Sigmoid colon (tissue), 7 donors: ENCODE data around the gene RTTN. TPM values are rescaled to one million over a fixed set of nuclear protein-coding genes. Genes with fewer than 3 reads are reported as not detected.

ENCODE experiments used
- DNase-seq: peaks from one replicate; pipeline ENCODE4 v3.0.0-alpha.2; 2019
- H3K27ac ChIP-seq, 4 donors: fragments of 200-600 bp; sonication (generic); one replicate each; pipeline ENCODE4 v1.5.1; 2016 to 2019; ENCODE audit warnings: mild to moderate bottlenecking in 1 of 4
- H3K27me3 ChIP-seq, 3 donors: fragments of 200-600 bp; sonication (generic); one replicate each; pipeline ENCODE4 v1.5.1; 2019; ENCODE audit warnings: mild to moderate bottlenecking in 1 of 3
- H3K36me3 ChIP-seq, 4 donors: fragments of 200-600 bp; sonication (generic); one replicate each; pipeline ENCODE4 v1.5.1; 2016 to 2019
- H3K4me1 ChIP-seq, 4 donors: fragments of 200-600 bp; sonication (generic); one replicate each; pipeline ENCODE4 v1.5.1; 2017 to 2019
- H3K4me3 ChIP-seq, 4 donors: fragments of 200-600 bp; sonication (generic); one replicate each; pipeline ENCODE4 v1.5.1; 2017 to 2019; ENCODE audit warnings: mild to moderate bottlenecking in 2 of 4, moderate library complexity in 1 of 4
- H3K9me3 ChIP-seq, 4 donors: fragments of 200-600 bp in 3 of 4; sonication (generic) in 3 of 4; one replicate each; pipeline versions ENCODE4 v1.5.1 to v1.6.1; 2013 to 2019
- CTCF ChIP-seq, 4 experiments: fragments of 450-650 bp in 3 of 4; fragments of 200-600 bp in 1 of 4; IDR thresholded peaks; one replicate each; pipeline ENCODE4 v1.5.1; 2016 to 2019; ENCODE audit warnings: antibody characterized with exemption in 4 of 4, mild to moderate bottlenecking in 3 of 4, moderate library complexity in 2 of 4
- EP300 ChIP-seq, 4 donors: sonication (generic); formaldehyde crosslinking; IDR thresholded peaks; one replicate each; pipeline ENCODE4 v1.6.1; 2017; ENCODE audit warnings: antibody characterized with exemption in 4 of 4
- POLR2A ChIP-seq, 2 donors: fragments of 450-650 bp; IDR thresholded peaks; one replicate each; pipeline ENCODE4 v1.6.1; 2016; ENCODE audit warnings: antibody characterized with exemption in 2 of 2, mild to moderate bottlenecking in 2 of 2, moderate library complexity in 2 of 2
- POLR2AphosphoS5 ChIP-seq, 4 donors: sonication (generic); formaldehyde crosslinking; IDR thresholded peaks; one replicate each; pipeline ENCODE4 v1.6.1; 2017; ENCODE audit warnings: antibody characterized with exemption in 4 of 4
- WGBS, 2 donors: extraction: QIAGEN DNeasy Blood & Tissue Kit; methylation state at CpG; one replicate each; pipeline ENCODE4 v1.1.7; 2013; 5-methylcytosine and 5-hydroxymethylcytosine counted together
- intact Hi-C: fragments of 100-400 bp; cut with DNase I; formaldehyde crosslinking; loops from one replicate; pipeline ENCODE4 v1.15.1; 2023
- polyA plus RNA-seq, 3 donors: library from polyadenylated mRNA; stranded (reverse); fragments of 200-250 nt; gene quantifications; one replicate each; pipeline ENCODE4 v1.2.3, GENCODE V29; 2013
- total RNA-seq, 4 donors: library from RNA; depleted of rRNA; stranded (reverse); fragments of >200 nt; gene quantifications; one replicate each; pipeline ENCODE4 v1.1.0, GENCODE V29; 2016
- donor health status: healthy with polysubstance abuse.
- donor health status: Bipolar disorder and iron deficiency.
- donor health status: healthy.

RTTN gene
- total and polyA plus RNA-seq, 7 donors = 1.4 to 18.2 (median 11.3) TPM

- Histone ChIP-seq H3K4me1 (peaks cover 0 to 15% (median 10%) of the 10 kb centered on the region in 4 donors), H3K27me3 (no peaks in the 10 kb centered on the region), H3K4me3 (no peak overlapping the region), H3K27ac (peak overlapping the region in 2 of 4 donors; percentile 52 to 76), H3K9me3 (no peaks in the 10 kb centered on the region), H3K36me3 (peaks cover 0 to 13% (median 0%) of the 10 kb centered on the region in 4 donors)
- intact Hi-C loops = loop anchor here (1.0 kb wide), 1 partner anchor 17 kb away; no protein-coding TSS in a partner anchor
- DNase-seq = no peak
- TF ChIP-seq CTCF (IDR thresholded peaks at IDR 0.05) (no peak), EP300 (IDR thresholded peaks at IDR 0.05) (no peak)
- WGBS, 2 donors = 86% methylated on average over 3 of the region's 3 CpGs
These were observed 39.6 kb downstream of the RTTN start for GRCh38 chr18:70165936-70166335.

GRCh38 chr18:70160073-70160678, 45.3 kb downstream of the RTTN start:
- WGBS, 2 donors = 85 to 87% methylated on average over 1 of the region's 1 CpG
- Histone ChIP-seq H3K27ac (no peak overlapping the region), H3K9me3 (no peaks in the 10 kb centered on the region), H3K4me3 (no peak overlapping the region), H3K27me3 (no peaks in the 10 kb centered on the region), H3K4me1 (peaks cover 0 to 4% (median 0%) of the 10 kb centered on the region in 4 donors), H3K36me3 (peaks cover 0 to 13% (median 0%) of the 10 kb centered on the region in 4 donors)
- DNase-seq = no peak
- intact Hi-C loops = no loop called here
- no peak for TF ChIP-seq POLR2A (IDR thresholded peaks at IDR 0.05)
- no peak for TF ChIP-seq CTCF (IDR thresholded peaks at IDR 0.05)
- no peak for TF ChIP-seq POLR2AphosphoS5 (IDR thresholded peaks at IDR 0.05)
- TF ChIP-seq EP300 (IDR thresholded peaks at IDR 0.05) = no peak

GRCh38 chr18:70158992-70159717, 46.3 kb downstream of the RTTN start:
- peaks cover 0 to 13% (median 0%) of the 10 kb centered on the region in 4 donors for H3K36me3 ChIP-seq
- no peak overlapping the region for H3K4me3 ChIP-seq
- no peaks in the 10 kb centered on the region for H3K9me3 ChIP-seq
- intact Hi-C loops = no loop called here
- H3K4me1 ChIP-seq = peaks cover 0 to 4% (median 0%) of the 10 kb centered on the region in 4 donors
- no peaks in the 10 kb centered on the region for H3K27me3 ChIP-seq
- WGBS, 2 donors = 89 to 94% methylated on average over 3 of the region's 3 CpGs
- TF ChIP-seq EP300 (IDR thresholded peaks at IDR 0.05) = no peak
- no peak for TF ChIP-seq CTCF (IDR thresholded peaks at IDR 0.05)
- no peak for TF ChIP-seq POLR2A (IDR thresholded peaks at IDR 0.05)
- no peak for TF ChIP-seq POLR2AphosphoS5 (IDR thresholded peaks at IDR 0.05)
- H3K27ac ChIP-seq = no peak overlapping the region
- DNase-seq = no peak

GRCh38 chr18:70156886-70157285, 48.6 kb downstream of the RTTN start:
- H3K27ac ChIP-seq = no peak overlapping the region
- H3K4me1 ChIP-seq = no peaks in the 10 kb centered on the region
- no peaks in the 10 kb centered on the region for H3K9me3 ChIP-seq
- H3K27me3 ChIP-seq = no peaks in the 10 kb centered on the region
- H3K4me3 ChIP-seq = no peak overlapping the region
- no peak for TF ChIP-seq CTCF (IDR thresholded peaks at IDR 0.05)
- TF ChIP-seq POLR2A (IDR thresholded peaks at IDR 0.05) = no peak
- TF ChIP-seq POLR2AphosphoS5 (IDR thresholded peaks at IDR 0.05) = no peak
- no peak for TF ChIP-seq EP300 (IDR thresholded peaks at IDR 0.05)
- peaks cover 0 to 10% (median 0%) of the 10 kb centered on the region in 4 donors for H3K36me3 ChIP-seq
- WGBS, 2 donors = 96 to 98% methylated on average over 8 of the region's 8 CpGs
- intact Hi-C loops = no loop called here
- DNase-seq = no peak
